Gastrocnemius medialis (tissue), 4 donors: ENCODE measurements around the gene GLDC.

Source experiments
- CTCF ChIP-seq, 5 experiments: fragments of 450-650 bp in 3 of 5; fragments of 200-600 bp in 2 of 5; sonication (generic) in 2 of 5; IDR thresholded peaks in 4 of 5; conservative IDR thresholded peaks in 1 of 5; 1 replicate in 4 of 5; 2 replicates in 1 of 5; pipeline ENCODE4 v1.5.1; 2016 to 2019; ENCODE audit warnings: antibody characterized with exemption in 5 of 5, mild to moderate bottlenecking in 3 of 5, moderate library complexity in 3 of 5
- POLR2A ChIP-seq, 2 donors: fragments of 450-650 bp; IDR thresholded peaks; one replicate each; pipeline ENCODE4 v1.6.1; 2017; ENCODE audit warnings: antibody characterized with exemption in 2 of 2, mild to moderate bottlenecking in 2 of 2, moderate library complexity in 2 of 2

GRCh38 chr9:6632516-6633183, 12.9 kb downstream of the GLDC start:
- no peak for TF ChIP-seq POLR2A (IDR thresholded peaks at IDR 0.05)
- no peak for TF ChIP-seq CTCF (IDR thresholded peaks at IDR 0.05 in 4 of 5, conservative IDR thresholded peaks at IDR 0.05 in 1 of 5)
